ENCODE measurements around the gene ACSL5.

- peak; percentile 18 to 42 (median 18) for TF ChIP-seq CTCF (optimal IDR thresholded peaks at IDR 0.05 in 1 of 3, IDR thresholded peaks at IDR 0.05 in 1 of 3, conservative IDR thresholded peaks at IDR 0.05 in 1 of 3; ENCODE audit: extremely low read depth in 1 of 3, insufficient read depth in 2 of 3, low read length in 3 of 3)
- no peak for TF ChIP-seq EZH2 (IDR thresholded peaks at IDR 0.05; ENCODE audit: low read length)
These were observed 73.1 kb downstream of the ACSL5 start, which contains the start of the genes VTI1A and ZDHHC6 for GRCh38 chr10:112446855-112447619.

Data from keratinocyte (primary cell).